CD8-positive, alpha-beta memory T cell (primary cell): ENCODE measurements around the gene TMTC4. TPM values are rescaled to one million over a fixed set of nuclear protein-coding genes. Genes with fewer than 3 reads are reported as not detected.

Source experiments
- CTCF ChIA-PET: fragments of 350-600 bp; sonication (Branson Sonifier 250); formaldehyde crosslinking; loops from one replicate; lab custom pipeline; 2021; ENCODE audit warnings: antibody characterized with exemption; lab: Charles Lee
- POLR2A ChIA-PET: fragments of 350-600 bp; sonication (Branson Sonifier 250); formaldehyde crosslinking; loops from one replicate; lab custom pipeline; 2021; ENCODE audit warnings: antibody characterized with exemption; lab: Charles Lee
- DNase-seq, 5 donors: peaks; one replicate each; pipeline versions ENCODE4 v3.0.0 to v3.0.0-alpha.2; 2020 to 2022; ENCODE audit warnings: mixed read lengths in 1 of 5
- H3K27ac ChIP-seq: one replicate; pipeline ENCODE4 v1.7.0; 2013; ENCODE audit warnings: low read depth, mild to moderate bottlenecking, low read length, moderate library complexity
- H3K27me3 ChIP-seq: 2 replicates; pipeline ENCODE4 v1.7.0; 2013; ENCODE audit warnings: low read length, mild to moderate bottlenecking; ENCODE audit not compliant: insufficient read depth, poor library complexity, severe bottlenecking
- H3K36me3 ChIP-seq: 2 replicates; pipeline ENCODE4 v1.7.0; 2013; ENCODE audit warnings: mild to moderate bottlenecking, low read length, moderate library complexity; ENCODE audit not compliant: insufficient read depth
- H3K4me1 ChIP-seq: 2 replicates; pipeline ENCODE4 v1.7.0; 2013; ENCODE audit warnings: mild to moderate bottlenecking, low read length, moderate library complexity; ENCODE audit not compliant: insufficient read depth
- H3K4me3 ChIP-seq: 2 replicates; pipeline ENCODE4 v1.7.0; 2013; ENCODE audit warnings: mild to moderate bottlenecking, low read length
- H3K9me3 ChIP-seq: 2 replicates; pipeline ENCODE4 v1.7.0; 2013; ENCODE audit warnings: mild to moderate bottlenecking, low read length
- H3K27ac Mint-ChIP-seq, 8 donors: one replicate each; pipeline ENCODE4 v1.8.0; 2020 to 2021; ENCODE audit warnings: mixed read lengths in 8 of 8, mild to moderate bottlenecking in 6 of 8, inconsistent platforms in 3 of 8, moderate library complexity in 3 of 8
- H3K27me3 Mint-ChIP-seq, 2 donors: one replicate each; pipeline ENCODE4 v1.8.0; 2020 to 2021; ENCODE audit warnings: mixed read lengths in 2 of 2, mild to moderate bottlenecking in 1 of 2, moderate library complexity in 1 of 2
- H3K36me3 Mint-ChIP-seq, 3 donors: one replicate each; pipeline ENCODE4 v1.8.0; 2020 to 2021; ENCODE audit warnings: mixed read lengths in 3 of 3, inconsistent platforms in 1 of 3, mild to moderate bottlenecking in 1 of 3
- H3K4me1 Mint-ChIP-seq, 3 donors: one replicate each; pipeline ENCODE4 v1.8.0; 2020 to 2021; ENCODE audit warnings: mixed read lengths in 3 of 3, inconsistent platforms in 1 of 3, mild to moderate bottlenecking in 1 of 3
- H3K4me3 Mint-ChIP-seq, 7 donors: one replicate each; pipeline ENCODE4 v1.8.0; 2020 to 2021; ENCODE audit warnings: mixed read lengths in 7 of 7, mild to moderate bottlenecking in 6 of 7, moderate library complexity in 4 of 7, inconsistent platforms in 2 of 7
- H3K9me3 Mint-ChIP-seq, 5 donors: one replicate each; pipeline ENCODE4 v1.8.0; 2020 to 2022; ENCODE audit warnings: mixed read lengths in 5 of 5, mild to moderate bottlenecking in 3 of 5, moderate library complexity in 2 of 5, inconsistent platforms in 1 of 5
- polyA plus RNA-seq: library from polyadenylated mRNA; unstranded; fragments of 300-500 nt; fragmentation: Illumina TruSeq; gene quantifications from one replicate; pipeline ENCODE4 v1.2.3, GENCODE V29; 2021
- total RNA-seq, 2 experiments: library from RNA; stranded (reverse); gene quantifications; one replicate each; pipeline ENCODE4 v1.2.3, GENCODE V29; 2021

Gene TMTC4
- total and polyA plus RNA-seq, 3 experiments from 2014 or later, result 3.4 to 16.3 (median 12.5) TPM

DNA sequence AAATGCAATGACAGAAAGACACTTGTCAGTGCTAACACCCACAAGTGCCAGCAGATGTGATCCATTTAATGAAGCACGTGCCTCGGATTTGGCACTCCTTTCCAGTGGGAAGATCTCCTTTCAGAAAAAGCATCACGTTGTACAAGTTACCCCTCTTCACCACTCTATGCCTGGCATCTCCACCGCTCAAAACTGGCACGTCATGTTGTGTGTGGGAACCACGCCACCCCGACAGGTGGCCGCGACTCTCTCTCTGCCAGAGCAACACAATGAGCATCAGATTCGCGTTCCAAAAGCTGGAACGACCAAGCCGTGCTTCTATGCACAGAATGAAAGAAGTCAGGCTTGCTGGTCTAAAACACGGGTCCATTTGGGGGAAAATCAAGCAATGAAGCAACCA is 24.3 kb downstream of the TMTC4 start:
- H3K27me3 ChIP-seq, result no peaks in the 10 kb centered on the region
- H3K36me3 Mint-ChIP-seq, result peaks cover 0 to 46% (median 17%) of the 10 kb centered on the region in 3 donors
- no peaks in the 10 kb centered on the region for H3K27me3 Mint-ChIP-seq
- H3K4me1 ChIP-seq, result no peaks in the 10 kb centered on the region
- ChIA-PET CTCF (no interaction called here), POLR2A (no interaction called here)
- DNase-seq, result no peak
- H3K9me3 ChIP-seq, result no peaks in the 10 kb centered on the region
- H3K36me3 ChIP-seq, result peaks cover under 1% of the 10 kb centered on the region
- H3K4me3 ChIP-seq, result no peak overlapping the region
- no peak overlapping the region for H3K27ac Mint-ChIP-seq
- H3K4me3 Mint-ChIP-seq, result no peak overlapping the region
- H3K4me1 Mint-ChIP-seq, result no peaks in the 10 kb centered on the region
- H3K27ac ChIP-seq, result no peak overlapping the region
- H3K9me3 Mint-ChIP-seq, result no peaks in the 10 kb centered on the region

DNA sequence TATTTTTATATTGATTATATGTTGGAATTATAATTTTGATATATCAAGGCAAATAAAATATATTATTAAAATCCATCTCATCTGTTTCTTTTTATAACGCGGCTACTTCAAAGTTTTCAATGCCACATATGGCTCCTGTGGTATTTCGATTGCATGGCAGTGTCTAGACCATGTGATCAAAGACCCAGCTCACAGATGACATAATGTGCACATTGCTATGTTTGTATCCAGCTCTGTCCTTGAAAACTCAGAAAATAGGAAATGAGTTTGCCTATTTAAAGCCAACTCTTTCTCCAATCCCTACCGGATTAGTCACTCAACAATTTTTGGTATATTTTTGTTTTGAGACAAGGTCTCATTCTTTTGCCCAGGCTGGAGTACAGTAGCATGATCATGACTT is 26.2 kb downstream of the TMTC4 start:
- H3K36me3 ChIP-seq, result no peaks in the 10 kb centered on the region
- no peaks in the 10 kb centered on the region for H3K4me1 ChIP-seq
- H3K4me3 ChIP-seq, result no peak overlapping the region
- Mint-ChIP-seq H3K27me3 (no peaks in the 10 kb centered on the region), H3K27ac (no peak overlapping the region), H3K36me3 (peaks cover 5 to 46% (median 22%) of the 10 kb centered on the region in 3 donors), H3K4me3 (no peak overlapping the region), H3K4me1 (peaks cover 0 to 5% (median 0%) of the 10 kb centered on the region in 3 donors), H3K9me3 (no peaks in the 10 kb centered on the region)
- CTCF ChIA-PET, result interaction anchor here (0.9 to 1.9 kb wide), 2 partner anchors 16 to 26 kb away, joined by 3 to 5 read pairs; partner anchors contain the start of gene TMTC4
- POLR2A ChIA-PET, result no interaction called here
- H3K9me3 ChIP-seq, result no peaks in the 10 kb centered on the region
- H3K27ac ChIP-seq, result no peak overlapping the region
- H3K27me3 ChIP-seq, result no peaks in the 10 kb centered on the region
- DNase-seq, result no peak

DNA sequence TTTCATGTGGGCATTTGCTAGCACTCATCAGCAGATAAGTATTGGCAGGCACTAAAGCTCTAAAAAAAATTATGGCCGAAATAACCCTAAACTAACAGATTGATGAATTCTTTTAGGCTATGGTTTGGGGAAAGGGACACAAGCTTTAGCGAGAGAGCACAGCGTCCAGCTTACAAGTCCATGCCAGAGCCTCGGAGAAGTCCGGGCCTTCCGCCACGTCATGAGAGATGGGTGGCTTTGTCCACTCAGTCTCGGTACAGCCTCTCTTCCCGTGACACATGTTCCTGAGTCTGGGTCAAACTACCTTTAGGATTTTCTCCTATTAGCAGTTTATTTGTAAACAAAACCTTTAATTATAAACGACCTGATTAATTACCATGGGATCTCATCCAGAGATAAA is 27.7 kb downstream of the TMTC4 start:
- CTCF ChIA-PET, result no interaction called here
- H3K4me1 ChIP-seq, result no peaks in the 10 kb centered on the region
- no peak overlapping the region for H3K4me3 ChIP-seq
- no peak for DNase-seq
- H3K4me3 Mint-ChIP-seq, result no peak overlapping the region
- peaks cover 9 to 51% (median 25%) of the 10 kb centered on the region in 3 donors for H3K36me3 Mint-ChIP-seq
- POLR2A ChIA-PET, result no interaction called here
- H3K36me3 ChIP-seq, result peaks cover 4% of the 10 kb centered on the region
- no peaks in the 10 kb centered on the region for H3K27me3 Mint-ChIP-seq
- H3K9me3 Mint-ChIP-seq, result no peaks in the 10 kb centered on the region
- no peak overlapping the region for H3K27ac Mint-ChIP-seq
- H3K27me3 ChIP-seq, result no peaks in the 10 kb centered on the region
- peaks cover 0 to 7% (median 0%) of the 10 kb centered on the region in 3 donors for H3K4me1 Mint-ChIP-seq
- H3K27ac ChIP-seq, result no peak overlapping the region
- H3K9me3 ChIP-seq, result no peaks in the 10 kb centered on the region

GRCh38 chr13:100646030-100646673 is 28.4 kb downstream of the TMTC4 start:
- CTCF ChIA-PET, result interaction anchor here (1.4 kb wide), 1 partner anchor 14 kb away, joined by 4 read pairs; no protein-coding TSS in a partner anchor
- POLR2A ChIA-PET, result no interaction called here
- no peaks in the 10 kb centered on the region for H3K27me3 ChIP-seq
- H3K4me1 ChIP-seq, result no peaks in the 10 kb centered on the region
- H3K27ac ChIP-seq, result no peak overlapping the region
- H3K9me3 Mint-ChIP-seq, result no peaks in the 10 kb centered on the region
- peaks cover 6% of the 10 kb centered on the region for H3K36me3 ChIP-seq
- no peaks in the 10 kb centered on the region for H3K27me3 Mint-ChIP-seq
- no peak overlapping the region for H3K4me3 ChIP-seq
- no peak overlapping the region for H3K27ac Mint-ChIP-seq
- no peak overlapping the region for H3K4me3 Mint-ChIP-seq
- no peak for DNase-seq
- peaks cover 13 to 55% (median 28%) of the 10 kb centered on the region in 3 donors for H3K36me3 Mint-ChIP-seq
- H3K4me1 Mint-ChIP-seq, result peaks cover 0 to 7% (median 0%) of the 10 kb centered on the region in 3 donors
- no peaks in the 10 kb centered on the region for H3K9me3 ChIP-seq

DNA sequence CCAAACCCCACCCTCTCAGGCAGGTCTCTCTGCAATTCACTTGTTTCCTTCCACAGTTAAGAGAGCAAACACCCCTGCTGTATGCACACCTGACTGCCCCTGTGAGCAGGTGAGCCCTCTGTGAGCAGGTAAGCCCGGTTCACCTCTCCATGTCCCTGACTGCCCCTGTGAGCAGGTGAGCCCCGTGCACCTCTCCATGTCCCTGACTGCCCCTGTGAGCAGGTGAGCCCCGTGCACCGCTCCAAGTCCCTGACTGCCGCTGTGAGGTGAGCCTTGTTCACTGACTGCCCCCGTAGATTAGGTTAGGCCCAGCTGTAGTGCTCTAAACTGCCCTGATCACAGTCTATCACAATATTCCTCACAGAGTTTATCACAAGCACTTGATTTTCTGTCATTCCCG is 29.2 kb downstream of the TMTC4 start:
- Histone ChIP-seq H3K9me3 (no peaks in the 10 kb centered on the region), H3K27ac (no peak overlapping the region), H3K36me3 (peaks cover 10% of the 10 kb centered on the region), H3K4me1 (no peaks in the 10 kb centered on the region), H3K4me3 (no peak overlapping the region), H3K27me3 (no peaks in the 10 kb centered on the region)
- no peak for DNase-seq
- no peak overlapping the region for H3K4me3 Mint-ChIP-seq
- H3K27me3 Mint-ChIP-seq, result no peaks in the 10 kb centered on the region
- H3K4me1 Mint-ChIP-seq, result peaks cover 0 to 7% (median 0%) of the 10 kb centered on the region in 3 donors
- ChIA-PET CTCF (interaction anchor here (1.4 kb wide), 1 partner anchor 13 kb away, joined by 4 read pairs; no protein-coding TSS in a partner anchor), POLR2A (no interaction called here)
- no peaks in the 10 kb centered on the region for H3K9me3 Mint-ChIP-seq
- peaks cover 16 to 57% (median 28%) of the 10 kb centered on the region in 3 donors for H3K36me3 Mint-ChIP-seq
- H3K27ac Mint-ChIP-seq, result peak overlapping the region in 1 of 8 donors; percentile 46

GRCh38 chr13:100644371-100644770 is 30.2 kb downstream of the TMTC4 start:
- no peak for DNase-seq
- Histone ChIP-seq H3K4me3 (no peak overlapping the region), H3K27ac (no peak overlapping the region), H3K36me3 (peaks cover 10% of the 10 kb centered on the region), H3K27me3 (no peaks in the 10 kb centered on the region), H3K4me1 (no peaks in the 10 kb centered on the region), H3K9me3 (no peaks in the 10 kb centered on the region)
- H3K27me3 Mint-ChIP-seq, result no peaks in the 10 kb centered on the region
- no peak overlapping the region for H3K4me3 Mint-ChIP-seq
- no peak overlapping the region for H3K27ac Mint-ChIP-seq
- H3K9me3 Mint-ChIP-seq, result no peaks in the 10 kb centered on the region
- POLR2A ChIA-PET, result no interaction called here
- CTCF ChIA-PET, result no interaction called here
- peaks cover 0 to 7% (median 0%) of the 10 kb centered on the region in 3 donors for H3K4me1 Mint-ChIP-seq
- H3K36me3 Mint-ChIP-seq, result peaks cover 16 to 61% (median 23%) of the 10 kb centered on the region in 3 donors

DNA sequence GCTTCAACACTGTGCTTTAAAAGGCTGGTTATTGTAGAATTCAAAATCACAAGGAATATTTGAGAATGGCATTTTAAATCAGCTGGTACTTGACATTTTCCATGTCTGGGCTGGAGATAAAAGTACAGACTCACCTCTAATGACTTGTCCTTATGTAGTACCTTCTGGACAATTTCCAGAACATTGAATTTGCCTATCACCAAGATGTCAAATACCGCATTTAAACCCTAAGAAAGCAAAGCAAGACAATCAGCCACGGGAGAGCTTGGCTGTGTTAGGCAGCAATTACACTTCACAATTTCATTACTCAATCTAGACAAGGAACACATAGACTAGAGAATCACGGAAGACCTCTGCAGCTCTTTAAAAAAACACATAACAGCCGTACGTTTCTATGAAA is 36.8 kb downstream of the TMTC4 start:
- no peak for DNase-seq
- peaks cover 10 to 87% (median 24%) of the 10 kb centered on the region in 3 donors for H3K36me3 Mint-ChIP-seq
- Histone ChIP-seq H3K9me3 (no peaks in the 10 kb centered on the region), H3K27me3 (no peaks in the 10 kb centered on the region), H3K4me3 (no peak overlapping the region), H3K4me1 (no peaks in the 10 kb centered on the region), H3K36me3 (peaks cover 14% of the 10 kb centered on the region), H3K27ac (no peak overlapping the region)
- ChIA-PET CTCF (no interaction called here), POLR2A (no interaction called here)
- H3K4me1 Mint-ChIP-seq, result no peaks in the 10 kb centered on the region
- no peak overlapping the region for H3K4me3 Mint-ChIP-seq
- H3K9me3 Mint-ChIP-seq, result no peaks in the 10 kb centered on the region
- peak overlapping the region in 1 of 8 donors; percentile 42 for H3K27ac Mint-ChIP-seq
- H3K27me3 Mint-ChIP-seq, result no peaks in the 10 kb centered on the region

DNA sequence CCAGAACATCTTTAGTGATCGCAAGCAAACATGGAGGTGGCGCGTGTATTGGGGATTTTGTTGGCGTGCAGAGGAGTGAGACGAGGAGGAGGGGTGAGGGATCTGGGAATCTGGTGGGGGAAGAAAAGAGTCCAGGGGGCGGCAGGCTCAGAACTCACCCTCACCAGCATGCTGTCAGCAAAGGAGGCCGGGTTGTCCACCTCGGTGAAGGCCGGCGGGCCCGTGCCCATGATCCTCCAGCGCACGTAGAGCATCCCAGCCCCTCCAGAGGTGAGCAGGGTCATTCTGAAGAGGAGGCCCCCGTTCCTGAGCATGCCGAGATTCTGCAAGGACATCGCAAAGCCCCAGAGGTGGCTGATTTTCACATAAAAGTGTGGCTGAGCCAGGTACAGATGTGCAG is 37.2 kb downstream of the TMTC4 start:
- no peak for DNase-seq
- ChIA-PET CTCF (no interaction called here), POLR2A (no interaction called here)
- Mint-ChIP-seq H3K4me1 (no peaks in the 10 kb centered on the region), H3K36me3 (peaks cover 10 to 84% (median 24%) of the 10 kb centered on the region in 3 donors), H3K4me3 (no peak overlapping the region), H3K27ac (no peak overlapping the region), H3K27me3 (no peaks in the 10 kb centered on the region), H3K9me3 (no peaks in the 10 kb centered on the region)
- Histone ChIP-seq H3K27ac (no peak overlapping the region), H3K36me3 (peaks cover 14% of the 10 kb centered on the region), H3K4me1 (no peaks in the 10 kb centered on the region), H3K9me3 (no peaks in the 10 kb centered on the region), H3K4me3 (no peak overlapping the region), H3K27me3 (no peaks in the 10 kb centered on the region)
